GDM1 (cell line): Measurements from ENCODE around the gene THAP10.
"Not testable (repeated sequence)": the region's sequence is repeated elsewhere in the genome, so short reads cannot be mapped to it uniquely, and the experiment has no call there.

Experiments used
- DNase-seq: peaks from one replicate; lab custom pipeline; 2025; lab: John Stamatoyannopoulos, UW

Gene THAP10

GRCh38 chr15:70876683-70877082 lies 15.6 kb downstream of the THAP10 start:
- DNase-seq, result no peak

- DNase-seq, result no peak
These were observed 16.2 kb downstream of the THAP10 start for GRCh38 chr15:70876011-70876410.

- no peak for DNase-seq
These were observed 17.0 kb downstream of the THAP10 start for GRCh38 chr15:70875001-70875782.

- DNase-seq, result no peak
These were observed 18.8 kb downstream of the THAP10 start for GRCh38 chr15:70873232-70874054.

- not testable (repeated sequence) for DNase-seq
These were observed 20.7 kb downstream of the THAP10 start for GRCh38 chr15:70871490-70871889.

- DNase-seq, result no peak
These were observed 22.2 kb downstream of the THAP10 start for GRCh38 chr15:70870051-70870450.

- DNase-seq, result no peak
These were observed 22.9 kb downstream of the THAP10 start for GRCh38 chr15:70869346-70869745.

GRCh38 chr15:70867911-70868467 lies 24.2 kb downstream of the THAP10 start:
- DNase-seq, result no peak

- DNase-seq, result no peak
These were observed 25.1 kb downstream of the THAP10 start for GRCh38 chr15:70866982-70867641.

- no peak for DNase-seq
These were observed 28.6 kb downstream of the THAP10 start for GRCh38 chr15:70863450-70864218.

- no peak for DNase-seq
These were observed 32.2 kb downstream of the THAP10 start for GRCh38 chr15:70859998-70860397.

GRCh38 chr15:70859322-70859908 lies 32.8 kb downstream of the THAP10 start:
- DNase-seq, result no peak

GRCh38 chr15:70858614-70859321 lies 33.5 kb downstream of the THAP10 start:
- DNase-seq, result not testable (repeated sequence)

- no peak for DNase-seq
These were observed 34.5 kb downstream of the THAP10 start for GRCh38 chr15:70857562-70858285.

GRCh38 chr15:70856884-70857561 lies 35.2 kb downstream of the THAP10 start:
- no peak for DNase-seq

GRCh38 chr15:70856177-70856883 lies 35.9 kb downstream of the THAP10 start:
- no peak for DNase-seq

- DNase-seq, result no peak
These were observed 36.5 kb downstream of the THAP10 start for GRCh38 chr15:70855764-70856163.

- no peak for DNase-seq
These were observed 37.6 kb downstream of the THAP10 start for GRCh38 chr15:70854666-70854976.
